T-helper 9 cell (primary cell): ENCODE measurements around the gene SRRM3.
"Not testable (repeated sequence)": the region's sequence is repeated elsewhere in the genome, so short reads cannot be mapped to it uniquely, and the experiment has no call there.

Experiments used
- DNase-seq: peaks from one replicate; pipeline ENCODE4 v3.0.0-alpha.2; 2020
- total RNA-seq, 2 donors: gene quantifications; one replicate each; lab custom pipeline; 2026; lab: John Stamatoyannopoulos, UW

SRRM3 gene
- total RNA-seq = 0 to 0.07 reads per million in 2 donors

- DNase-seq = peak; percentile 84
Measured at GRCh38 chr7:76201732-76202665, at the start of gene SRRM3. Gene SRRM3 (plus strand): TSS chr7:76201896. CDS start chr7:76235067, 33,171 bp downstream.

- no peak for DNase-seq
Measured at GRCh38 chr7:76151932-76152331, 49.8 kb upstream of the SRRM3 start.

GRCh38 chr7:76153571-76154230 lies 48.0 kb upstream of the SRRM3 start:
- not testable (repeated sequence) for DNase-seq

- no peak for DNase-seq
Measured at GRCh38 chr7:76155938-76156337, 45.8 kb upstream of the SRRM3 start.

- not testable (repeated sequence) for DNase-seq
Measured at GRCh38 chr7:76156992-76157685, 44.6 kb upstream of the SRRM3 start.

GRCh38 chr7:76158416-76158815 lies 43.3 kb upstream of the SRRM3 start:
- DNase-seq = not testable (repeated sequence)

- DNase-seq = not testable (repeated sequence)
Measured at GRCh38 chr7:76162416-76163170, 39.1 kb upstream of the SRRM3 start.

- not testable (repeated sequence) for DNase-seq
Measured at GRCh38 chr7:76163812-76164211, 37.9 kb upstream of the SRRM3 start.

GRCh38 chr7:76165106-76165972 lies 36.4 kb upstream of the SRRM3 start:
- no peak for DNase-seq

- no peak for DNase-seq
Measured at GRCh38 chr7:76165973-76166403, 35.7 kb upstream of the SRRM3 start.

- peak; percentile 84 for DNase-seq
Measured at GRCh38 chr7:76166404-76167255, 35.1 kb upstream of the SRRM3 start.

GRCh38 chr7:76173566-76174205 lies 28.0 kb upstream of the SRRM3 start:
- no peak for DNase-seq

- not testable (repeated sequence) for DNase-seq
Measured at GRCh38 chr7:76176951-76177350, 24.7 kb upstream of the SRRM3 start.

- DNase-seq = no peak
Measured at GRCh38 chr7:76179686-76180085, 22.0 kb upstream of the SRRM3 start.

GRCh38 chr7:76182225-76182960 lies 19.3 kb upstream of the SRRM3 start:
- no peak for DNase-seq

- no peak for DNase-seq
Measured at GRCh38 chr7:76185187-76185896, 16.4 kb upstream of the SRRM3 start.

GRCh38 chr7:76187272-76187671 lies 14.4 kb upstream of the SRRM3 start:
- no peak for DNase-seq

- DNase-seq = no peak
Measured at GRCh38 chr7:76189276-76189675, 12.4 kb upstream of the SRRM3 start.
